ENCODE measurements around the gene USP25.

The USP25 gene

DNA sequence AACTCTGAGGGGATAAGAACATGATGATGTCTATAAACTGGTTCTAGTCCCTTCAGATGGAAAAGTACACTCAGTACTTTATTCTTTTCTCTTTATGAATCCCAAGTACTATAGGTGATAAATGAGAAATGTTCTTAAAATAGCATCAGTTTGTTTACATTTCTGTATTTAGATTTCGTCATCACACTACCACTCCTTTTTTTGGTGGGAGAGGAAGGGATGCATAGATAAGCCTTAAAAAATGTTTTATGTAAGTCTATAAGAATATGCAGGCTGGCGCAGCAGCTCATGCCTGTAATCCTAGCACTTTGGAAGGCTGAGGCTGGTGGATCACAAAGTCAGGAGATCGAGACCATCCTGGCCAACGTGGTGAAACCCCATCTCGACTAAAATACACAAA is 144.8 kb downstream of the USP25 start:
- DNase-seq = no peak

DNA sequence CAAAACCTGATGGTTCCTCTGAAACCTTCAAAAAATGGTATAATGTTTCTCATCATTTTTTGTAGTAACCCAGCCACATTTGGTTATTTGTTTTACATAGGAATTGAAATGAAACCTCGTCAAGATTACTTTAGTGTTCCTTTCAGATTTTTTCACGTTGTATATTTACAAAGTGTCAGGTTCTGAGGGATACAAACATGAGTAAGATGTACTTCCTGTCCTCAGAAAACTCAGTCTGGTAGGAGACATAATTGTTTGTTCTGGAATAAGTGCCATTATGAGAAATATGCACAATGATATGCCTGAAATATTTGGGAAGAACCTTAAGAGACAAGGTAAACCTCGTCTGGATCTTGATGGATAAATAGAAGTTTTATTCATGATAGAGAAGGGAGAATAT is 145.5 kb downstream of the USP25 start:
- DNase-seq = no peak

GRCh38 chr21:15893902-15894301 is 164.1 kb downstream of the USP25 start:
- DNase-seq = no peak

- no peak for DNase-seq
Measured at GRCh38 chr21:15894596-15894995, 164.8 kb downstream of the USP25 start.

GRCh38 chr21:15895142-15896106 is 165.6 kb downstream of the USP25 start:
- no peak for DNase-seq

DNA sequence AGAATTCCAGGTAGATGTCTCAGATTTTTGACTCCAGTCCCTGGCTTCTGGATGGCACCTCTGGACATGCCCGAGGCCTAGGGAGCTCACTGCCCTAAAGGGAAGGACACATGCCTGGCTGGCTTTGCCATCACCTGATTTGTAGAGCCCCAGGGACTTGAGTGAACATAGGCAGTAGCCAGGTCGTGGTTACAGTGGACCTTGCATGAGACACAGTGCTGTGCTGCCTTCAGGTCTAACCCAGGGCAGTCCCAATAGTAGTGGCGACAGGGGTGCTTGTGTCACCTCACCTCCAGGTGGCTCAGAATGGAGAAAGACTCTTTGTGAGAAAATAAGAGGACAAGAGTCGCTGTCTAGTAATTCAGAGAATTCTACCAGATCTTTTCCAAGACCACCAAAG is 166.7 kb downstream of the USP25 start:
- no peak for DNase-seq

- no peak for DNase-seq
Measured at GRCh38 chr21:15904389-15904788, 174.6 kb downstream of the USP25 start.

DNA sequence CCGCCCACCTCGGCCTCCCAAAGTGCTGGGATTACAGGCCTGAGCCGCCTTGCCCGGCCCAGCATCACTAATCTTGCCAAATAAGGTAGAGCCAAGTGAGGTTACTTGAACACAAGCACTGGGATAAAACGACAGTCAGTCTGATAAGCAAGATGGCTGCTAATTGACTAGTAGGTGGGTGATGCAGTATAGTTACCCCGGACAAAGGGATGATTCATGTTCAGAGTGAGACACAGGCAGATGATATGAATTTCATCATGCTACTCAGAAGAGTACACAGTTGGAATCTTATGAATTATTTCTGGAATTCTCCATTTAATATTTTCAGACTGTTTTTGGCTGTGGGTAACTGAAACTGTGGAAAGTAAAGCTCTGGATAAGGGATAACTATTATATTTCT is 178.4 kb downstream of the USP25 start:
- DNase-seq = no peak

- no peak for DNase-seq
Measured at GRCh38 chr21:15928196-15928595, 198.4 kb downstream of the USP25 start.

DNA sequence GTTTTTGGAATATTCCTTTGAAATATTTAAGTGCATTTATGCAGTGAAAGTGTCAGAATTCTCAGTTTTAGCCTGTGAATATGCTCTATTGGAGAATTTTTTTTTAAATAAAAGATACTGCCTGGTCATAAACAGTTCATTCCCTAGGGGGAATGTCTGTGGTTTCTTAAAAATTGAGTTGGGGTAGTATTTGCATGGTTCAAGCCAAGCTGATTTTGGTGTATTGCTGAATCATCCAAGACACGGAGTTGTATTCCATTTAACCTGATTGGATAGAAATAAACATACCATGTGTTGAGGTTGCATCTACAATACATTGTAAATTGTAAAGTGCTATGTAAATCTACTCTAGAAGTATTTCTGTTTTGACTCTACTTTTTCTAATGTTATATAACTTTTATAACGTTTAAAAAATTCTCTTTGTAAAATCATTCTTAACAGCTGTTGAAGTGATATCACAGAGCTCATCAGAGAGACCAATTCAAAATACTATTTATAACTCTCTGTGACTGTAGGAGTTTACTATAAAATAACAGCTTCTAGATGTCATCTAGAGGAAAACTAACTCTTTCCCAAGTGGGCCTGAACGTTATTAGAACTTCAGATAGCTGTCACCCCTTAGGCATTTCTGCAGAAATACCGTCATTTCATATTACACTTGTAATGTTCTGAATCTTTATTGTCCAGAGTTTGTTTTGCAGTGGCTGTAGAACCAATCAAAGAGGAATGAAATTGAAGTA is 199.1 kb downstream of the USP25 start:
- DNase-seq = no peak

DNA sequence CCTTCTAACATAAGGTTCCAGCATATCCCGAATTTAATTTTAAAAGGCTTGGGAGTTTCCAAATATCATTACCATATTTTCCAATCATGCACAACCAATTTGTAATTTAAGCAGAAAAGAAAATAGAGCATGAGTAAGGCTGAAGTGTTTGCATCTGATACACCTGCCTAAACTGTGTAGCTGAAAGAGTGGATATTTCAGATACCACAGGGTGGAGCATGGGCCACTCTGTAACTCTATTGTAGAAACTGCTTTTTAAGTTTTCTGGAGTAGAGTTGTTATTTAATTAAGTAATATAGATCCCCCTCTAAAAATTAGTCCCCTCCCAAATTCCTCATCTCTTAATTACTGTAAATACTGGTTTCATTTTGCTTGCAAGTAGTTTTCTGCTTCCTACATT is 199.8 kb downstream of the USP25 start:
- no peak for DNase-seq

Data from NCI-H2107 (cell line).